Putamen (tissue), 1 donor: ENCODE data around the gene SNAPIN.
"Not testable (repeated sequence)": the region's sequence is repeated elsewhere in the genome, so short reads cannot be mapped to it uniquely, and the experiment has no call there.

Experiments used
- DNase-seq: peaks from one replicate; pipeline ENCODE4 v3.0.0-alpha.2; 2016; ENCODE audit warnings: low spot score

The SNAPIN gene

DNA sequence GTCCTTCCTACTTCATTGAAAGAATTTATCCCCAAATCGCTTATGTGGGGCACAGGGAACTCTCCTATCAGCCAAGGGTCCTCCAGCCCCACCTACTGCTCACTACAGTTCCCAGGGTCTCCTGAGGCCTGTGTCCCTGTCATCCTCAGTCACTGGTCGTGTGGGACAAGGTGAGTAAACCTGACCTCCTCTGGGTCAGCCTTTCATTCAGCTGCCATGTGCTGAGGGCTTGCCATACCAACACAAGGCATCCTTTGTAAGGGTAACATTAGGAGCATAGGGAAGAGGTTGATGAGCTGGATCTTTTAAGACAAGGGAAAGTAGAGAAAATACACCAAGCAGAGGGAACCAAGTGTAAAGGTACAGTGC, 11.2 kb upstream of the SNAPIN start:
- no peak for DNase-seq

- DNase-seq, result no peak
Measured at GRCh38 chr1:153648000-153648643, 10.4 kb upstream of the SNAPIN start.

GRCh38 chr1:153649137-153649862, 9.2 kb upstream of the SNAPIN start:
- DNase-seq, result no peak

DNA sequence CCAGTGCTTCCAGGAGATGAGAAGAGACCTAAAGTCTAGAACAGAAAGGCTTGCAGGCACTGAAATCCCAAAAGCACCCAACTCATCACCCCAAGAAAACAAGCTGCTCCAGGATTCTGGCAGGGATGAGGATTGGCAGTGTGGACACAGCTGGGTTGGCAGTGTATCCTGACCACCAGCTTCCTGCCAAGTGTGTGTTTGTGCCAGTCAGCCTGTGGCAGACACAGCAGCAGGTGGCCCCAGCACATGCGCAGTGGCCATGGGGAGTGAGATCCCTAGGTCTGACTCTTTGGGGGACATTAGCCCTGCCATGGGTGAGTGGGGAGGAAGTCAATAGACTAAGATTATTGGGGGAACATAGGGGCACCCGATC, 8.7 kb upstream of the SNAPIN start:
- peak; percentile 80 for DNase-seq

GRCh38 chr1:153651771-153652170, 6.7 kb upstream of the SNAPIN start:
- no peak for DNase-seq

DNA sequence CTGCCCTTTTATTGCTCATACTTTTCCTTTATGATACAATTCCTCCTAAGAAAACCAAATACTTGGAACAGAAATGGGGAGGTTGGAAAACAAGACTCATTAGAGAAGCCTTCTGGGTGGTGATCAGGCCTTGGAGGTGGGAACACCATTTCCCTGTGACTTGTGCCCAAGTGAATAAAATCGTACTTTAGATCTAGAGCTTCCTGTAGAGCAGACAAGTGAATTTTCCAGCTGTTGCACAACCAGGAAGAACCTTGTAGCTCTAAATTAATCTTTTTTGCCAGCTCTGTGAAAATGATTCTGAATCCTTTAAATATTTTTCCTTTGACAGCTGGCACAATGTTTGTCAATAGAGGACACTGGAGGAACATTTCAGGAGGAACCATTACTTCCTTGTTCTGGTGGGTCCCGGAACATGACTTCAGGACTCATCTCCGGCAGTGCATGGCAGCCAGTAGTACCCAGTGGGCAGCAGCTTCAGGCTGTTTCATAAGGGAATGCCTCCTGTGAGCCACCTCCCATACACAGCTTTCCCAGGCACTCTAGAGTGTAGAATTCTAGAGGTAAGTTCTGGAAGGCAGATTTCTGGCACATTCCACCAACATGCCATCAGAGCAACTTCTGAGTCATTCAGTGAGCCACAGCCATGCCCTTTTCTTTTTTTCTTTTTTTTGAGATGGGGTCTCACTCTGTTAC, 5.5 kb upstream of the SNAPIN start:
- DNase-seq, result no peak

GRCh38 chr1:153655333-153655732, 3.2 kb upstream of the SNAPIN start:
- DNase-seq, result no peak

GRCh38 chr1:153659175-153659534, 652 bp downstream of the SNAPIN start:
- no peak for DNase-seq

DNA sequence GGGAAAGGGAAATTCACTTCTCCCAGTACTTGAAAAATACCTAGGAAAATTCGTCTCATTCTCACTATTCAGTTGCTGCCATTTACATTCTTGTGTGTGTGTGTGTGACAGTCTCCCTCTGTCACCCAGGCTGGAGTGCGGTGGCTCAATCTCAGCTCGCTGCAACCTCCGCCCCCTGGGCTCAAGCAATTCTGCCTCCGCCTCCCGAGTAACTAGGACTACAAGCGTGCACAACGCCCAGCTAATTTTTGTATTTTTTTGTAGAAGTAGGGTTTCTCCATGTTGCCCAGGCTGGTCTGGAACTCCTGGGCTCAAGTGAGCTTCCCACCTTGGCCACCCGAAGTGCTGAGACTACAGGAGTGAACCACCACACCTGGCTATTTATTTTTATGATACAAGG, 1.2 kb downstream of the SNAPIN start:
- no peak for DNase-seq

- DNase-seq, result no peak
Measured at GRCh38 chr1:153661111-153661708, 2.7 kb downstream of the SNAPIN start.

GRCh38 chr1:153662269-153662668, 3.8 kb downstream of the SNAPIN start:
- no peak for DNase-seq

GRCh38 chr1:153663211-153663610, 4.7 kb downstream of the SNAPIN start:
- DNase-seq, result no peak

DNA sequence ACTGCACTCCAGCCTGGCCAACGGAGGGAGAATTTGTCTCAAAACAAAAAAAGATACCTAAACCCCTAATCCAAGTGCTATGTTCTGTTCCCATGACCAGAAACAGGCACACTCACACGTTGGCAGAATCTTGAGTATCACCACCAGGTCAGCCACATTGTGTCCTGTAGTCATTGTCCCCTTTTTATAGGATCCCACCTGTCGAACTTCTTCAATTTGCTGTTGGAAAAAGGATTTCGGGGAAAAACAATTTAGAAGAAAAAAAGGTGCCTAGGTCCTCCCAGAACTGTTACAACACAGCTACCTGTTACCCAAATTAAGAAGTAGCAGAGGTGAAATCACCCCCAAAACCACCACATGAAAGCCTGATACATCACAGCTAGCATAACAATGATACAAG, 8.9 kb downstream of the SNAPIN start:
- DNase-seq, result no peak

DNA sequence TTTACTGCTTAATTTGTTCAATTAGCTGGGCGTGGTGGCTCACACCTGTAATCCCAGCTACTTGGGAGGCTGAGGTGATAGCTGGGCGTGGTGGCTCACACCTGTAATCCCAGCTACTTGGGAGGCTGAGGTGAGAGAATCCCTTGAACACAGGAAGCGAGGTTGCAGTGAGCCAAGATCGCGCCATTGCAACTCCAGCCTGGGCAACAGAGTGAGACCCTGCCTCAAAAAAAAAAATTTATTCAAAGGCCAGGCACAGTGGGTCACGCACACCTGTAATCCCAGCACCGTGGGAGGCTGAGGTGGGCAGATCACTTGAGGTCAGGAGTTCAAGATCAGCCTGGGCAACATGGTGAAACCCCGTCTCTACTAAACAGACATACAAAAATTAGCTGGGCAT, 10.2 kb downstream of the SNAPIN start:
- not testable (repeated sequence) for DNase-seq

DNA sequence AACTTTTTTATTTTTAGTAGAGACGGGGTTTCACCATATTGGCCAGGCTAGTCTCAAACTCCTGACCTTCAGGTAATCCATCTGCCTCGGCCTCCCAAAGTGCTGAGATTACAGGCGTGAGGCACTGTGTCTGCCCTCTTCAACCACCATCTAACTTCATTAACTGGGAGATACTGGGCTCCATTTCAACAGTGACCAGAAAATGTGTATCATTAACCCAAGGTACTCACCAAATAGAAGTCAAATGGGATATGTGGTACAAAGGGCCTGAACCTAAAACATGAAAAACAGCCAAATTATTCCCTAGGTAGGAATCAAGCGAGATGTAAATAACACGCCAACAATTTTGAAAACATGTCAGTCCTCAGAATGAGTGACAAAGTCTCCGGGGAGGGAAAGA, 11.1 kb downstream of the SNAPIN start:
- no peak for DNase-seq

- DNase-seq, result no peak
Measured at GRCh38 chr1:153670257-153670858, 11.9 kb downstream of the SNAPIN start.

DNA sequence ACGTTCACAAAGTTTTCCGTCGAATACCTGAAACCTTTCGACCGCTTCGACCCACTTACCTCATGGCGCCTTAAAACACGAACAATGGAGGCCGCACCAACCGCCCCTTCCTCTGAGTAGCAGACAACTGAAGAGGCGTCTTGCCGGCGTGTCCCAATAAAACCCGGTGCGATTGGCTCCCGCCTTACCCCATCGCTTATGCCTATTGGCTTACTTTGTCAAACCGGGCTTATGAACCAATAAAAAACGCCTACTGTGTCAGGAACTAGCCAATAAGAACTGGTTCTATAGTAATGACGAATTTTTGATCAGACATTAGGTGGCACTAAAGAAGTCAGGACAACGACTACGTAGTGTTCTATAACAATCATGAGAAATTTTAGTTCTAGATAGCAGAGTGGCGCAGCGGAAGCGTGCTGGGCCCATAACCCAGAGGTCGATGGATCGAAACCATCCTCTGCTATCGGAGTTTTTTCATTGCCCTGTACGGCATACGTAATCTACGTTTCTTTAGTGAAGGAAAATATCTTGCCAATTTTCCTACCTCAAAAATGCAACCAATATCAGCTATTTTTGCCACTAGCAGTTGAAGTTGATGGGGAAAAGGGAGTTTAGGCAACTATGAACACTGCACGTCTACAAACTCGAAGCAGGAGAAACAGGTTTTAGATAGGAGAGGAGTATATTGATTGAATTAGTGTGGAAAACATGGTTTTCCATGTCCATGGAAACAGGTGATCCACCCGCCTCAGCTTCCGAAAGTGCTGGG, 12.5 kb downstream of the SNAPIN start, which contains the start of gene ILF2:
Gene ILF2 (minus strand): TSS at position 135 of the 769 bp plus-strand sequence. CDS start 71 bp downstream, at position 64.
- DNase-seq, result peak; percentile 99

DNA sequence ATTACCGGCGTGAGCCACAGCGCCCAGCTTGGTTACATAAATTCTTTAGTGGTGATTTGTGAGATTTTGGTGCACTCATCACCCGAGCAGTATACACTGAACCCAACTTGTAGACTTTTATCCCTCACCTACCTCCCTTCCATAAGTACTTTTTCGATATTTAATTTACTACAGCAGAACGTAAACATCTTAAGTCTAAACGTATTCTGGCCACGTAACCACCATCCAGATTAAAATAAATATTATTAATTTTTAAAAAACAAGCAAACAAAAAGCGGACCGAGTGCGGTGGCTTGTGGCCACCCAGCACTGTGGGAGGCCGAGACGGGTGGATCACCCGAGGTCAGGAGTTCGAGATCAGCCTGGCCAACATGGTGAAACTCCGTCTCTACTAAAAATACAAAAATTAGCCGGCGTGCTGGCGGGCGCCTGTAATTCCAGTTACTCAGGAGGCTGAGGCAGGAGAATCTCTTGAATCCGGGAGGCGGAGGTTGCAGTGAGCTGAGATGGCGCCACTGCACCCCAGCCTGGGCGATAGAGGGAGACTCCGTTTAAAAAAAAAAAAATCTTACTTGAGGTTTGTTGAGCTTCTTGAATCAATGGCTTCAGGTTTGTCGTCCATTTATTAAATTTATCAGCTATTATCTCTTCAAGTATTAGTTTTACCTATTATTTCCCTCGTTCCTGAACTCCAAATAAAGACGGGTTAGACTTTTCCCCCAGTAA, 13.3 kb downstream of the SNAPIN start:
- peak; percentile 41 for DNase-seq

GRCh38 chr1:153673511-153673910, 15.0 kb downstream of the SNAPIN start:
- no peak for DNase-seq

DNA sequence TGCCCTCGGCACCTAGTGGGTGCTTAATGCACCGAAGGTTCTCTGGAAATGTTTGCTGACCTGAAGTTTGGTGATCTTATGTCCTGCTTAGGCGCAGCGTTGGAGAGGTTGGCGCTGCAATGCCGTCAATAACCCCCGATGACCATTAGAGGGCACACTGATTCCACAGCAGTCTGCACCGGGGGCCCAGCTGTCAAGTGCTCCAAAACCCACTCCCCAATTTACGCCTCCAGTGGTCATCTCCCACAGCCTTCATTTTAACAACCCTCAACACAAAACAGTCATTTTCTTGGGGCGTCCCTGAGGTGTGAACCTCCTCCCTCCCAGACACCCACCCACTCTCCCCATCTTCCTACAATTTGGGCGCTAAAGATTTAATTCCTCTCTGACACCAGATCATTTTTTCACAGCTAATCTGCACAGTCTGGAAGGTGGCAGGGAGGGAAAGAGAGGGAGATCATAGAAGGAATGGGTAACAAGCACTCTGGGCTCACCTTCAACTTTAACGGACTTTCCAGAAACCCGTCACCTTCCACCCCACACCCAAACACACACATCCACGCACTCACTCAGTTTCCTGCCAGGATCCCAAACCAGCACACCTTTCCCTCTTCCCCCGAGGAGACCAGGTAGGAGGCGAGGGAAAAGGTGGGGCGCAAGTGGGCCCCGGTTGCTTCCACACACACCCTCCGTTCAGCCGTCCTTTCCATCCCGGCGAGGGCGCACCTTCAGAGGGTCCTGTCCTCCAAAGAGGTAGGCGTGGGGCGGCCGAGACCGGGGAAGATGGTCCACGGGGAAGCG, 19.4 kb downstream of the SNAPIN start:
- DNase-seq, result no peak
